ENCODE data around the gene SKAP2.

DNA sequence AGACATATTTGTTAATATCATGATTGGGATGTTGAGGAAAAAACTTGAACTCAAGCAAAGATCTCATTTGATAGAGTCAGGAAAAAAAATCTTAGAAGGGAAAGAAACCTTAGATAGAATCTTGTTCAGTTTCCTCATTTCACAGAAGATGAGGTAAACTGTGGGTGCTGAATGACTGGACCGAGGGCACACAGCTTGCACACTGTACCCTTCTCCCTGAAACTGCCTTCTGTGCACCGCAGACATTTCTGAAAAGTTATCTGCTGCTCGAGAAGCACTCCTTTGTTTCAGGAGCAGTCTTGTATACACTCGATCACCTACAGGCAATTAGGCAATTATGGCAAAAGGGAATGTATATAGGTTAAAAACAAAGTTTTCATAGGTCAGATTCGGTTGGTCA lies 167.4 kb downstream of the SKAP2 start:
- TF ChIP-seq, protein P1, sequence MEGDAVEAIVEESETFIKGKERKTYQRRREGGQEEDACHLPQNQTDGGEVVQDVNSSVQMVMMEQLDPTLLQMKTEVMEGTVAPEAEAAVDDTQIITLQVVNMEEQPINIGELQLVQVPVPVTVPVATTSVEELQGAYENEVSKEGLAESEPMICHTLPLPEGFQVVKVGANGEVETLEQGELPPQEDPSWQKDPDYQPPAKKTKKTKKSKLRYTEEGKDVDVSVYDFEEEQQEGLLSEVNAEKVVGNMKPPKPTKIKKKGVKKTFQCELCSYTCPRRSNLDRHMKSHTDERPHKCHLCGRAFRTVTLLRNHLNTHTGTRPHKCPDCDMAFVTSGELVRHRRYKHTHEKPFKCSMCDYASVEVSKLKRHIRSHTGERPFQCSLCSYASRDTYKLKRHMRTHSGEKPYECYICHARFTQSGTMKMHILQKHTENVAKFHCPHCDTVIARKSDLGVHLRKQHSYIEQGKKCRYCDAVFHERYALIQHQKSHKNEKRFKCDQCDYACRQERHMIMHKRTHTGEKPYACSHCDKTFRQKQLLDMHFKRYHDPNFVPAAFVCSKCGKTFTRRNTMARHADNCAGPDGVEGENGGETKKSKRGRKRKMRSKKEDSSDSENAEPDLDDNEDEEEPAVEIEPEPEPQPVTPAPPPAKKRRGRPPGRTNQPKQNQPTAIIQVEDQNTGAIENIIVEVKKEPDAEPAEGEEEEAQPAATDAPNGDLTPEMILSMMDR (IDR thresholded peaks at IDR 0.05 in 2 of 3, conservative IDR thresholded peaks at IDR 0.05 in 1 of 3; ENCODE audit: borderline replicate concordance in 1 of 3, insufficient read depth in 1 of 3, low read depth in 2 of 3, low read length in 2 of 3), result no peak
- TF ChIP-seq YY1 (IDR thresholded peaks at IDR 0.05; ENCODE audit: extremely low read depth, insufficient replicate concordance, low read depth, low read length) (no peak), POLR2A (IDR thresholded peaks at IDR 0.05; ENCODE audit: borderline replicate concordance, extremely low read depth, insufficient read depth, insufficient read length) (no peak), SP1 (IDR thresholded peaks at IDR 0.05; ENCODE audit: low read depth) (no peak), POLR2AphosphoS5 (IDR thresholded peaks at IDR 0.05; ENCODE audit: low read depth, low read length) (no peak), EZH2 (IDR thresholded peaks at IDR 0.05) (no peak)
- TF ChIP-seq, protein P2, sequence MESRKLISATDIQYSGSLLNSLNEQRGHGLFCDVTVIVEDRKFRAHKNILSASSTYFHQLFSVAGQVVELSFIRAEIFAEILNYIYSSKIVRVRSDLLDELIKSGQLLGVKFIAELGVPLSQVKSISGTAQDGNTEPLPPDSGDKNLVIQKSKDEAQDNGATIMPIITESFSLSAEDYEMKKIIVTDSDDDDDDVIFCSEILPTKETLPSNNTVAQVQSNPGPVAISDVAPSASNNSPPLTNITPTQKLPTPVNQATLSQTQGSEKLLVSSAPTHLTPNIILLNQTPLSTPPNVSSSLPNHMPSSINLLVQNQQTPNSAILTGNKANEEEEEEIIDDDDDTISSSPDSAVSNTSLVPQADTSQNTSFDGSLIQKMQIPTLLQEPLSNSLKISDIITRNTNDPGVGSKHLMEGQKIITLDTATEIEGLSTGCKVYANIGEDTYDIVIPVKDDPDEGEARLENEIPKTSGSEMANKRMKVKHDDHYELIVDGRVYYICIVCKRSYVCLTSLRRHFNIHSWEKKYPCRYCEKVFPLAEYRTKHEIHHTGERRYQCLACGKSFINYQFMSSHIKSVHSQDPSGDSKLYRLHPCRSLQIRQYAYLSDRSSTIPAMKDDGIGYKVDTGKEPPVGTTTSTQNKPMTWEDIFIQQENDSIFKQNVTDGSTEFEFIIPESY (IDR thresholded peaks at IDR 0.05; ENCODE audit: extremely low read depth, insufficient replicate concordance, low read length), result no peak
